GM12891 (cell line): ENCODE data around the gene MMP24.

ENCODE experiments used
- POLR2A ChIP-seq: IDR thresholded peaks from 2 replicates; pipeline ENCODE4 v1.6.1; 2011; ENCODE audit warnings: low read depth, low read length, control low read depth
- POLR2AphosphoS5 ChIP-seq: IDR thresholded peaks from 2 replicates; pipeline ENCODE4 v1.6.1; 2011; ENCODE audit warnings: low read depth, low read length, control low read depth
- TAF1 ChIP-seq: IDR thresholded peaks from 2 replicates; pipeline ENCODE4 v1.6.1; 2011; ENCODE audit warnings: low read depth, low read length, control low read depth

DNA sequence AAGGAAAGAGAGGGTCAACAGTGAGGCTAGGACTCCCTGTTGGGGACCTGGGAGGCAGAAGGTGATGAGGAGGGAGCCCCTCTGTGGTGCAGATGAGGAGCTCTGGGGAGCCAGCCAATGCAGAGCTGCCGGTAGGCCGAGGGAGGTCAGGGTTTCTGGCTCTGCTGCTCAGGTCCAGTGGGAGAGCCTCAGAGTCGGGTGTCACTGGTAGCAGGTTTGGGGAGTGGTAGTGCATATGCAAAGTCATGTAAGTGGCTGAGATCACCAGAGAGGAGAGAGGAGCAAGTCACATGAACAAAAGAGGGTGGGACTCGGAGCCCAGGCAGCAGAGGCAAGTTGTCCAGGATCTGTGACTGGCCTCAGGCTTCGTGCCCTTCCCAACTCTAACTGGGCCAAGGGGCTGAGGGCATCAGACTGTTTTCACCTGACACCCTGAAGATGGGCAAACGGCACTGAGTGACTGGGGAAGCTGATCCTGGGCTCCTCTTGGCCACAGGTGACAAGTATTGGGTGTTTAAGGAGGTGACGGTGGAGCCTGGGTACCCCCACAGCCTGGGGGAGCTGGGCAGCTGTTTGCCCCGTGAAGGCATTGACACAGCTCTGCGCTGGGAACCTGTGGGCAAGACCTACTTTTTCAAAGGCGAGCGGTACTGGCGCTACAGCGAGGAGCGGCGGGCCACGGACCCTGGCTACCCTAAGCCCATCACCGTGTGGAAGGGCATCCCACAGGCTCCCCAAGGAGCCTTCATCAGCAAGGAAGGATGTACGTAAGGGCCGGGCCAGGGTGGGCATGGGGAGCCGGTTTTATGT lies 44.8 kb downstream of the MMP24 start:
- TF ChIP-seq POLR2AphosphoS5, result no peak
- TF ChIP-seq POLR2A, result no peak
- TF ChIP-seq TAF1, result no peak
